K562 (cell line): ENCODE data around the gene SAP25. TPM values are rescaled to one million over a fixed set of nuclear protein-coding genes. Genes with fewer than 3 reads are reported as not detected.

Experiments
- CBX5 ChIP-seq: IDR thresholded peaks from 2 replicates; pipeline ENCODE4 v1.6.1; 2014; ENCODE audit warnings: low read depth, borderline replicate concordance
- CTCF ChIP-seq, 3 experiments: IDR thresholded peaks in 2 of 3; conservative IDR thresholded peaks in 1 of 3; 2 replicates each; pipeline ENCODE4 v1.5.1; 2011 to 2012; ENCODE audit warnings: low read length in 3 of 3, mild to moderate bottlenecking in 3 of 3, control low read depth in 2 of 3, improper control_type of control experiment in 1 of 3, inconsistent platforms in 1 of 3, low read depth in 1 of 3, mixed read lengths in 1 of 3, moderate library complexity in 1 of 3; ENCODE audit not compliant: insufficient read depth in 2 of 3
- DACH1 ChIP-seq: fragments of 450-650 bp; IDR thresholded peaks from 2 replicates; pipeline ENCODE4 v1.6.1; 2018; ENCODE audit not compliant: partially characterized antibody
- EP400 ChIP-seq: fragments of 450-650 bp; IDR thresholded peaks from 2 replicates; pipeline ENCODE4 v1.6.1; 2017; ENCODE audit warnings: antibody characterized with exemption, mild to moderate bottlenecking, moderate library complexity
- KLF10 ChIP-seq: fragments of 250-450 bp; sonication (Bioruptor Pico); IDR thresholded peaks from 2 replicates; pipeline ENCODE4 v1.6.1; 2021; ENCODE audit warnings: matching md5 sums
- PBX2 ChIP-seq, 2 experiments: IDR thresholded peaks in 1 of 2; conservative IDR thresholded peaks in 1 of 2; 2 replicates each; pipeline ENCODE4 v1.6.1; 2016; ENCODE audit warnings: low read depth in 2 of 2, mild to moderate bottlenecking in 1 of 2, missing compliant biosample characterization in 1 of 2, missing genetic modification characterization in 1 of 2, moderate library complexity in 1 of 2
- PYGO2 ChIP-seq: fragments of 450-650 bp; IDR thresholded peaks from 2 replicates; pipeline ENCODE4 v1.6.1; 2016; ENCODE audit warnings: mild to moderate bottlenecking, missing genetic modification characterization, moderate library complexity, missing compliant biosample characterization
- RBM14 ChIP-seq: fragments of 200-400 bp; formaldehyde crosslinking; IDR thresholded peaks from 2 replicates; pipeline ENCODE4 v1.6.1; 2018; ENCODE audit warnings: low read depth, mild to moderate bottlenecking, low read length, moderate library complexity, borderline replicate concordance; ENCODE audit not compliant: insufficient read depth
- SLC30A9 ChIP-seq: fragments of 250-450 bp; sonication (Bioruptor Pico); IDR thresholded peaks from 2 replicates; pipeline ENCODE4 v1.8.0; 2022; ENCODE audit warnings: mild to moderate bottlenecking, moderate library complexity
- SMAD4 ChIP-seq: fragments of 250-450 bp; sonication (Bioruptor Pico); conservative IDR thresholded peaks from 2 replicates; pipeline ENCODE4 v1.8.0; 2021; ENCODE audit warnings: inconsistent platforms, mild to moderate bottlenecking, moderate library complexity
- SMARCA4 ChIP-seq: fragments of 450-650 bp; IDR thresholded peaks from 2 replicates; pipeline ENCODE4 v1.6.1; 2016
- TEAD2 ChIP-seq: fragments of 450-650 bp; IDR thresholded peaks from 2 replicates; pipeline ENCODE4 v1.6.1; 2016; ENCODE audit warnings: missing genetic modification characterization, control low read depth, missing compliant biosample characterization
- TSHZ1 ChIP-seq: fragments of 250-450 bp; sonication (Bioruptor Pico); IDR thresholded peaks from 2 replicates; pipeline ENCODE4 v1.4.0; 2020; ENCODE audit warnings: mild to moderate bottlenecking, moderate library complexity
- ZNF143 ChIP-seq: sonication (generic); formaldehyde crosslinking; IDR thresholded peaks from 2 replicates; pipeline ENCODE4 v1.9.0; 2022; ENCODE audit warnings: mild to moderate bottlenecking, missing genetic modification reagents
- ZNF23 ChIP-seq: fragments of 250-450 bp; sonication (Bioruptor Pico); IDR thresholded peaks from 2 replicates; pipeline ENCODE4 v1.4.0; 2020; ENCODE audit warnings: mild to moderate bottlenecking
- ZNF274 ChIP-seq: IDR thresholded peaks from 2 replicates; pipeline ENCODE4 v1.6.1; 2011; ENCODE audit warnings: low read depth, mild to moderate bottlenecking, low read length, moderate library complexity, borderline replicate concordance
- ZNF316 ChIP-seq: fragments of 450-650 bp; IDR thresholded peaks from 2 replicates; pipeline ENCODE4 v1.6.1; 2016
- ZNF717 ChIP-seq: fragments of 250-450 bp; sonication (Bioruptor Pico); IDR thresholded peaks from 2 replicates; pipeline ENCODE4 v1.5.0; 2021
- ZZZ3 ChIP-seq: fragments of 450-650 bp; IDR thresholded peaks from 2 replicates; pipeline ENCODE4 v1.6.1; 2016; ENCODE audit warnings: antibody characterized with exemption, mild to moderate bottlenecking, moderate library complexity
- polyA plus RNA-seq, 8 experiments: library from polyadenylated mRNA; depleted of rRNA in 4 of 8; stranded (reverse) in 5 of 8; unstranded in 3 of 8; fragments of >200 nt; fragmentation: Nextera tagmentation in 2 of 8; fragmentation: Illumina TruSeq in 1 of 8; extraction: Ambion mirVana in 2 of 8; extraction: Trizol in 1 of 8; gene quantifications; 2 replicates each; pipeline versions ENCODE4 v1.2.1 to v1.2.3, GENCODE V29; 2011 to 2014; ENCODE audit warnings: inconsistent platforms in 1 of 8, missing spikeins in 1 of 8
- total RNA-seq, 7 experiments: library from RNA; depleted of rRNA in 6 of 7; stranded (reverse); fragments of >200 nt in 6 of 7; fragmentation: Illumina TruSeq in 2 of 7; extraction: Trizol in 2 of 7; gene quantifications; 2 replicates each; pipeline versions ENCODE4 v1.2.1 to v1.2.3, GENCODE V29; 2011 to 2021; ENCODE audit warnings: low replicate concordance in 1 of 7

The SAP25 gene
- total and polyA plus RNA-seq, 9 of the 15 experiments (the other 6 are each of a cell fraction or from before 2014, with no cell fraction given), result 0.13 to 5.3 (median 0.78) TPM; not detected in 1

GRCh38 chr7:100585511-100586265, 12.0 kb upstream of the SAP25 start, which contains the start of gene LRCH4 (continued):
- TF ChIP-seq TSHZ1 (CRISPR knock-in tag), result no peak
- TF ChIP-seq KLF10 (CRISPR knock-in tag), result no peak
- TF ChIP-seq ZNF143 (CRISPR knock-in tag), result no peak
- no peak for TF ChIP-seq ZNF23
- TF ChIP-seq ZNF274, result no peak
- peak; percentile 91 for TF ChIP-seq SMAD4 (CRISPR knock-in tag)
- TF ChIP-seq TEAD2 (tag), result no peak
- no peak for TF ChIP-seq ZNF316
- no peak for TF ChIP-seq PYGO2 (tag)
- no peak for TF ChIP-seq SMARCA4
- TF ChIP-seq ZNF717 (CRISPR knock-in tag), result no peak
- no peak for TF ChIP-seq CBX5
- TF ChIP-seq PBX2 (CRISPR knock-in tag; IDR thresholded peaks at IDR 0.05; ENCODE audit: low read depth), result peak; percentile 70
- TF ChIP-seq PBX2 (tag; conservative IDR thresholded peaks at IDR 0.05; ENCODE audit: low read depth), result no peak
- TF ChIP-seq SLC30A9 (CRISPR knock-in tag), result no peak
- peak; percentile 87 for TF ChIP-seq EP400
- 0 out of 2 replicates have a peak, but pooled peaks have one; percentile 91 for TF ChIP-seq RBM14
- no peak for TF ChIP-seq ZZZ3
- no peak for TF ChIP-seq CTCF (IDR thresholded peaks at IDR 0.05 in 2 of 3, conservative IDR thresholded peaks at IDR 0.05 in 1 of 3; ENCODE audit: insufficient read depth in 2 of 3, low read depth in 1 of 3, low read length in 3 of 3)
- peak; percentile 51 for TF ChIP-seq DACH1
